ENCODE results near the gene LDLRAD4. TPM values are rescaled to one million over a fixed set of nuclear protein-coding genes. Genes with fewer than 3 reads are reported as not detected.

LDLRAD4 gene
- polyA plus RNA-seq, 1 of the 3 experiments (the other 2 are of a cell fraction) = 0.16 TPM

DNA sequence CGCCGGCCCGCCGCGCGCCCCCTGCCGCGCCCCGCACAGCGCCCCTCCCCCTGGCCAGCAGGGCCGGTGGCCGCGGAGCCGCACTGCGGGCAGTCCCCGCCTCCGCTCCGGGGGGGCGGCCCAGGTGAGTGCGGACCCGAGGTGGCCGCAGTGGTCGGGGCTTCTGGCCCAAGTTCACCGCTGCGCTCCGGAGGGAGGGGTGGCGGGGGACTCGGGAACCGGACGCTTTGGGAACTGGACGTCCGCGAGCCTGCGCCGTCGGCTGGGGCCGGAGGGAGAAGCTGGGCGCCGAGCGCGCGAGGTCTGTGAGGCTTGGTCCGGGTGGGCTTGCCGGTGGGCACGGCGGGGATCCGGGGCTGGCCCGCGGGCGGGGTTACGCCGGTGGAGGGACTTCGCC lies 591 bp upstream of the LDLRAD4 start:
- H3K4me1 ChIP-seq (ENCODE audit: control insufficient read depth in 1 of 2, insufficient read depth in 2 of 2, low read depth in 1 of 2, low read length in 1 of 2) = peaks cover 9 to 31% of the 10 kb centered on the region in 2 experiments; a peak in 3 of 4 replicates
- no peaks in the 10 kb centered on the region for H3K79me2 ChIP-seq (ENCODE audit: insufficient read depth)
- ChIA-PET POLR2A (no interaction called here), CTCF (interaction anchor here (1.0 to 5.5 kb wide), 5 partner anchors 10 to 412 kb away, joined by 3 to 85 read pairs (median 4); no protein-coding TSS in a partner anchor)
- no peaks in the 10 kb centered on the region for H3K36me3 ChIP-seq (replicated peaks in 1 of 2; ENCODE audit: control insufficient read depth in 1 of 2, insufficient read depth in 2 of 2, low read length in 1 of 2)
- peaks cover 11% of the 10 kb centered on the region for H3F3A ChIP-seq (replicated peaks; ENCODE audit: insufficient read depth)
- H3K9ac ChIP-seq = no peak overlapping the region
- no peak for DNase-seq
- no peak for TF ChIP-seq ELF1 (IDR thresholded peaks at IDR 0.05)
- no peak for TF ChIP-seq RXRA (IDR thresholded peaks at IDR 0.05; ENCODE audit: borderline replicate concordance, low read depth)
- TF ChIP-seq, protein P1, sequence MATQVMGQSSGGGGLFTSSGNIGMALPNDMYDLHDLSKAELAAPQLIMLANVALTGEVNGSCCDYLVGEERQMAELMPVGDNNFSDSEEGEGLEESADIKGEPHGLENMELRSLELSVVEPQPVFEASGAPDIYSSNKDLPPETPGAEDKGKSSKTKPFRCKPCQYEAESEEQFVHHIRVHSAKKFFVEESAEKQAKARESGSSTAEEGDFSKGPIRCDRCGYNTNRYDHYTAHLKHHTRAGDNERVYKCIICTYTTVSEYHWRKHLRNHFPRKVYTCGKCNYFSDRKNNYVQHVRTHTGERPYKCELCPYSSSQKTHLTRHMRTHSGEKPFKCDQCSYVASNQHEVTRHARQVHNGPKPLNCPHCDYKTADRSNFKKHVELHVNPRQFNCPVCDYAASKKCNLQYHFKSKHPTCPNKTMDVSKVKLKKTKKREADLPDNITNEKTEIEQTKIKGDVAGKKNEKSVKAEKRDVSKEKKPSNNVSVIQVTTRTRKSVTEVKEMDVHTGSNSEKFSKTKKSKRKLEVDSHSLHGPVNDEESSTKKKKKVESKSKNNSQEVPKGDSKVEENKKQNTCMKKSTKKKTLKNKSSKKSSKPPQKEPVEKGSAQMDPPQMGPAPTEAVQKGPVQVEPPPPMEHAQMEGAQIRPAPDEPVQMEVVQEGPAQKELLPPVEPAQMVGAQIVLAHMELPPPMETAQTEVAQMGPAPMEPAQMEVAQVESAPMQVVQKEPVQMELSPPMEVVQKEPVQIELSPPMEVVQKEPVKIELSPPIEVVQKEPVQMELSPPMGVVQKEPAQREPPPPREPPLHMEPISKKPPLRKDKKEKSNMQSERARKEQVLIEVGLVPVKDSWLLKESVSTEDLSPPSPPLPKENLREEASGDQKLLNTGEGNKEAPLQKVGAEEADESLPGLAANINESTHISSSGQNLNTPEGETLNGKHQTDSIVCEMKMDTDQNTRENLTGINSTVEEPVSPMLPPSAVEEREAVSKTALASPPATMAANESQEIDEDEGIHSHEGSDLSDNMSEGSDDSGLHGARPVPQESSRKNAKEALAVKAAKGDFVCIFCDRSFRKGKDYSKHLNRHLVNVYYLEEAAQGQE (IDR thresholded peaks at IDR 0.05; ENCODE audit: low read depth, low read length) = no peak
- no peak for TF ChIP-seq PBX3 (IDR thresholded peaks at IDR 0.05)
- TF ChIP-seq MAX (IDR thresholded peaks at IDR 0.05; ENCODE audit: low read depth) = no peak
- TF ChIP-seq RCOR1 (IDR thresholded peaks at IDR 0.05; ENCODE audit: low read length) = no peak
- no peak for TF ChIP-seq EP300 (IDR thresholded peaks at IDR 0.05; ENCODE audit: borderline replicate concordance in 1 of 2, low read depth in 1 of 2, low read length in 1 of 2)
- TF ChIP-seq GABPA (IDR thresholded peaks at IDR 0.05; ENCODE audit: low read depth) = no peak
- TF ChIP-seq, protein P2, sequence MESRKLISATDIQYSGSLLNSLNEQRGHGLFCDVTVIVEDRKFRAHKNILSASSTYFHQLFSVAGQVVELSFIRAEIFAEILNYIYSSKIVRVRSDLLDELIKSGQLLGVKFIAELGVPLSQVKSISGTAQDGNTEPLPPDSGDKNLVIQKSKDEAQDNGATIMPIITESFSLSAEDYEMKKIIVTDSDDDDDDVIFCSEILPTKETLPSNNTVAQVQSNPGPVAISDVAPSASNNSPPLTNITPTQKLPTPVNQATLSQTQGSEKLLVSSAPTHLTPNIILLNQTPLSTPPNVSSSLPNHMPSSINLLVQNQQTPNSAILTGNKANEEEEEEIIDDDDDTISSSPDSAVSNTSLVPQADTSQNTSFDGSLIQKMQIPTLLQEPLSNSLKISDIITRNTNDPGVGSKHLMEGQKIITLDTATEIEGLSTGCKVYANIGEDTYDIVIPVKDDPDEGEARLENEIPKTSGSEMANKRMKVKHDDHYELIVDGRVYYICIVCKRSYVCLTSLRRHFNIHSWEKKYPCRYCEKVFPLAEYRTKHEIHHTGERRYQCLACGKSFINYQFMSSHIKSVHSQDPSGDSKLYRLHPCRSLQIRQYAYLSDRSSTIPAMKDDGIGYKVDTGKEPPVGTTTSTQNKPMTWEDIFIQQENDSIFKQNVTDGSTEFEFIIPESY (IDR thresholded peaks at IDR 0.05; ENCODE audit: borderline replicate concordance, low read depth) = no peak
- peak overlapping the region in 1 of 2 experiments; percentile 100; a peak in 2 of 4 replicates for H3K27ac ChIP-seq (ENCODE audit: low read depth in 2 of 2, low read length in 1 of 2)
- no peaks in the 10 kb centered on the region for H3K9me2 ChIP-seq
- 0% methylated on average over 14 of the region's 53 CpGs for WGBS (ENCODE audit: low lambda C conversion rate)
- H3K9me3 ChIP-seq = no peaks in the 10 kb centered on the region
- peak overlapping the region; percentile 75 for H3K4me2 ChIP-seq
- peak overlapping the region; percentile 66; the same call in 1 of the 2 replicates for H2AFZ ChIP-seq (ENCODE audit: low read depth)
- no peaks in the 10 kb centered on the region for H4K20me1 ChIP-seq (ENCODE audit: insufficient read depth)
- peaks cover 23% of the 10 kb centered on the region; the same call in 1 of the 2 replicates for H3K27me3 ChIP-seq (ENCODE audit: insufficient read depth)
- peak overlapping the region; percentile 60 to 63 for H3K4me3 ChIP-seq (ENCODE audit: low read depth in 2 of 2, low read length in 1 of 2)

Measured in SK-N-SH (cell line).